A673 (cell line): ENCODE measurements around the gene CLCN2. TPM values are rescaled to one million over a fixed set of nuclear protein-coding genes. Genes with fewer than 3 reads are reported as not detected.

Experiments
- BruUV-seq: library from RNA; stranded (reverse); fragments of 400-500 nt; replicated peaks from 2 replicates; lab custom pipeline; 2021; lab: Mats Ljungman, UMichigan
- CTCF ChIA-PET: fragments of 300-600 bp; sonication (Branson Sonifier 250); formaldehyde crosslinking; loops from one replicate; lab custom pipeline; 2022; ENCODE audit warnings: antibody characterized with exemption; lab: Charles Lee
- POLR2A ChIA-PET: fragments of 300-600 bp; sonication (Branson Sonifier 250); formaldehyde crosslinking; loops from one replicate; lab custom pipeline; 2022; ENCODE audit warnings: antibody characterized with exemption; ENCODE audit not compliant: low non-redundant PET; lab: Charles Lee
- DNase-seq: peaks from one replicate; pipeline ENCODE4 v3.0.0-alpha.2; 2015; ENCODE audit warnings: low spot score
- H3K27ac ChIP-seq: fragments of 200-600 bp; sonication (generic); 2 replicates; pipeline ENCODE4 v1.5.1; 2016; ENCODE audit warnings: mixed run types, low read depth, mild to moderate bottlenecking, mixed read lengths, antibody characterized with exemption, low read length; ENCODE audit not compliant: poor library complexity, severe bottlenecking
- H3K27me3 ChIP-seq: fragments of 200-600 bp; sonication (generic); replicated peaks from 2 replicates; pipeline ENCODE4 v1.6.1; 2017; ENCODE audit warnings: mixed run types, low read depth, mild to moderate bottlenecking, mixed read lengths, antibody characterized with exemption, low read length; ENCODE audit not compliant: insufficient read depth, poor library complexity
- H3K36me3 ChIP-seq: fragments of 200-600 bp; sonication (generic); 2 replicates; pipeline ENCODE4 v1.6.1; 2016; ENCODE audit warnings: mixed run types, mild to moderate bottlenecking, mixed read lengths, antibody characterized with exemption, low read length; ENCODE audit not compliant: insufficient read depth, poor library complexity, severe bottlenecking
- H3K4me1 ChIP-seq: fragments of 200-600 bp; sonication (generic); 2 replicates; pipeline ENCODE4 v1.6.1; 2017; ENCODE audit warnings: mixed run types, mild to moderate bottlenecking, mixed read lengths, antibody characterized with exemption, low read length; ENCODE audit not compliant: insufficient read depth, poor library complexity, severe bottlenecking
- H3K4me3 ChIP-seq: fragments of 200-600 bp; sonication (generic); 2 replicates; pipeline ENCODE4 v1.5.1; 2016; ENCODE audit warnings: low read depth, mixed run types, mild to moderate bottlenecking, mixed read lengths, low read length; ENCODE audit not compliant: poor library complexity, severe bottlenecking
- H3K9me3 ChIP-seq: fragments of 200-600 bp; sonication (generic); 2 replicates; pipeline ENCODE4 v1.6.1; 2016; ENCODE audit warnings: mixed run types, low read depth, mild to moderate bottlenecking, mixed read lengths, antibody characterized with exemption, low read length; ENCODE audit not compliant: poor library complexity, severe bottlenecking
- CTCF ChIP-seq: fragments of 300-800, 200-600 bp; sonication (generic); conservative IDR thresholded peaks from 2 replicates; pipeline ENCODE4 v1.5.1; 2017; ENCODE audit warnings: low read depth, mild to moderate bottlenecking, antibody characterized with exemption, low read length, moderate library complexity, mixed read lengths
- EZH2 ChIP-seq: fragments of 200-600 bp; sonication (generic); IDR thresholded peaks from 2 replicates; pipeline ENCODE4 v1.6.1; 2017; ENCODE audit warnings: borderline replicate concordance, low read depth, mild to moderate bottlenecking, mixed read lengths, antibody characterized with exemption, low read length; ENCODE audit not compliant: poor library complexity, severe bottlenecking
- intact Hi-C: fragments of 100-400 bp; cut with micrococcal nuclease; formaldehyde crosslinking; loops from one replicate; pipeline ENCODE4 v1.10.0; 2022; ENCODE audit not compliant: unreplicated experiment
- total RNA-seq: library from RNA; stranded (reverse); gene quantifications from 2 replicates; pipeline ENCODE4 v1.2.3, GENCODE V29; 2021

CLCN2 gene
- total RNA-seq, 1 experiment from 2014 or later: 11.2 TPM

GRCh38 chr3:184320104-184320445, 41.3 kb downstream of the CLCN2 start:
- peaks cover 72% of the 10 kb centered on the region for H3K36me3 ChIP-seq
- TF ChIP-seq CTCF (no peak), EZH2 (no peak)
- BruUV-seq: no TSS peak
- no peak overlapping the region for H3K4me3 ChIP-seq
- intact Hi-C loops: no loop called here
- peak overlapping the region; percentile 74 for H3K27ac ChIP-seq
- H3K9me3 ChIP-seq: no peaks in the 10 kb centered on the region
- H3K27me3 ChIP-seq: no peaks in the 10 kb centered on the region
- CTCF ChIA-PET: no interaction called here
- peak; percentile 96 for DNase-seq
- H3K4me1 ChIP-seq: peaks cover 34% of the 10 kb centered on the region
- POLR2A ChIA-PET: no interaction called here

GRCh38 chr3:184317201-184317600, 44.2 kb downstream of the CLCN2 start:
- H3K4me3 ChIP-seq: no peak overlapping the region
- TF ChIP-seq CTCF (no peak), EZH2 (no peak)
- intact Hi-C loops: no loop called here
- H3K4me1 ChIP-seq: peaks cover 34% of the 10 kb centered on the region
- BruUV-seq: no TSS peak
- ChIA-PET POLR2A (no interaction called here), CTCF (no interaction called here)
- H3K27ac ChIP-seq: no peak overlapping the region
- H3K27me3 ChIP-seq: no peaks in the 10 kb centered on the region
- peaks cover 43% of the 10 kb centered on the region for H3K36me3 ChIP-seq
- no peak for DNase-seq
- H3K9me3 ChIP-seq: no peaks in the 10 kb centered on the region

GRCh38 chr3:184316792-184317191, 44.6 kb downstream of the CLCN2 start:
- H3K4me3 ChIP-seq: peak overlapping the region; percentile 93
- intact Hi-C loops: no loop called here
- no peak for DNase-seq
- H3K4me1 ChIP-seq: peaks cover 34% of the 10 kb centered on the region
- TF ChIP-seq CTCF: no peak
- no peak for TF ChIP-seq EZH2
- H3K27me3 ChIP-seq: no peaks in the 10 kb centered on the region
- H3K9me3 ChIP-seq: no peaks in the 10 kb centered on the region
- CTCF ChIA-PET: no interaction called here
- no peak overlapping the region for H3K27ac ChIP-seq
- H3K36me3 ChIP-seq: peaks cover 39% of the 10 kb centered on the region
- POLR2A ChIA-PET: no interaction called here
- TSS peak; percentile 25 for BruUV-seq
